DMS153 treated with DMSO at 0.1 percent for 48 hours (cell line): ENCODE measurements around the gene CFAP97.
"Not testable (repeated sequence)": the region's sequence is repeated elsewhere in the genome, so short reads cannot be mapped to it uniquely, and the experiment has no call there.

Experiments
- DNase-seq: peaks from one replicate; lab custom pipeline; 2025; ENCODE audit not compliant: unreplicated experiment; lab: John Stamatoyannopoulos, UW

Gene CFAP97

DNA sequence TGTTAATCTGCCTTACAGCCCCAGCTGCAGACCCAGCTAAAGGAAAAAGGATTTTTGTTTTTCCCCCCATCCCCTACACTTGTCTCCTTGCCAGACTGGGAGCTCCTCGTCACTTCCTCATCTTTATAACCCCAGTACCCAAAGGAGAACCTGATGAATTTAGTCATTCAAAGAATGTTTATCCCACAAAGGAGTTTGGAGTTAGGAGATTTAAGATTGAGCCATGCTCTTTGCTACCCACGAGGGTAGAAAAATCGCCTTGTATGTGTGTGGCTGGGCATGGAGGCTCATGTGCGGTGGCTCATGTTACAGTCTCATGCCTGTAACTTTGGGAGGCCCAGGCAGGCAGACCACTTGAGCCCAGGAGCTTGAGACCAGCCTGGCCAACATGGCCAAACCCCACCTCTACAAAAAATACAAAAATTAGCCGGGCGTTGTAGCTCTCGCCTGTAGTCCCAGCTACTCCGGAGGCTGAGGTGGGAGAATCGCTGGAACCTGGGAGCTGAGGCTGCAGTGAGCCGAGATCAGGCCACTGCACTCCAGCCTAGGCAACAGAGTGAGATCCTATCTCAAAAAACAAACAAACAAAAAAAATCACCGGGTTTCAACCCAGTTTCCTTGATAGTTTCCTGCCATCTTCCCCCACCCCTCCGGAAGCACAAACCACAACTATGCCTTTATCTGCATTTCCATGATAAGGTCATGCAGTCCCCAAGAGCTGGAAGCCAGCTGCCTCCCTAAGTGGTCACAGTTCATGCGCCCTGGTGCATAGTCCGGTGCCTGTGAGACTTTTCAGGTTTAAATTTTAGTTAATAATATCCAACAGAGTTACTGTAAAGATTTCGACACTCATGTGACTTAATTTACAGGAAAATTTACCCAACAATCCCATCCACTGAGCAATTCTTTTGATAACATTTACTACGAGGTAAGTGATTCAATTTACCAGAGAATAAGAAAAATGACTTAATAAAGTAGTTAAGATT, 1.5 kb downstream of the CFAP97 start:
- no peak for DNase-seq

DNA sequence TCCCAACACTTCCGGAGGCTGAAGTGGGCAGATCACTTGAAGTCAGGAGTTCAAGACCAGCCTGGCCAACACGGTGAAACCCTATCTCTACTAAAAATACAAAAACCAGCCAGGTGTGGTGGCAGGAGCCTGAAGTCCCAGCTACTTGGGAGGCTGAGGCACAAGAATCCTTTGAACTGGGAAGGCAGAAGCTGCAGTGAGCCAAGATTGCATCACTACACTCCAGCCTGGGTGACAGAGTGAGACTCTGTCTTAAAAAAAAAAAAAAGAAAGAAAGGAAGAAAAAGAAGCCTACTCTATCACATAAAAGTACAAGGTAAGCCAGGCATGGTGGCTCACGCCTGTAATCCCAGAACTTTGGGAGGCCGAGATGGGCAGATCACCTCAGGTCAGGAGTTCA, 5.6 kb downstream of the CFAP97 start:
- not testable (repeated sequence) for DNase-seq

DNA sequence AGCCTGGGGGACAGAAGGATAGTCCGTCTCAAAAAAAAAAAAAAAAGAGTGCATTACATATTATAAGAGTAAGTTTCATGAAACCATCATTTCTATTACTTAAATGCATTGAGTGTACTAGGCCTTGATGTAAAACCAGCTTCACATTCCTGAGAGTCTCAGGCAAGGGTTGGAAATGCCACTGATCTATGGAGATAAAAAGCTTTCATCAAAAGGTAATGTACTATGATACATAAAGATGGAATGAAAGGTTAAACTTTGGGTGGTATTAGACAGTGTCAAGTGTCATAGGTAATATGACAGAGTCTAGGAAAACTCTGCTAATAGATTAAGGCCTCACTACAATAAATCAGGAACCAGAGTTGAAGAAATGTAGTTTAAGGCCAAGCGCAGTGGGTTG, 7.4 kb downstream of the CFAP97 start:
- no peak for DNase-seq

DNA sequence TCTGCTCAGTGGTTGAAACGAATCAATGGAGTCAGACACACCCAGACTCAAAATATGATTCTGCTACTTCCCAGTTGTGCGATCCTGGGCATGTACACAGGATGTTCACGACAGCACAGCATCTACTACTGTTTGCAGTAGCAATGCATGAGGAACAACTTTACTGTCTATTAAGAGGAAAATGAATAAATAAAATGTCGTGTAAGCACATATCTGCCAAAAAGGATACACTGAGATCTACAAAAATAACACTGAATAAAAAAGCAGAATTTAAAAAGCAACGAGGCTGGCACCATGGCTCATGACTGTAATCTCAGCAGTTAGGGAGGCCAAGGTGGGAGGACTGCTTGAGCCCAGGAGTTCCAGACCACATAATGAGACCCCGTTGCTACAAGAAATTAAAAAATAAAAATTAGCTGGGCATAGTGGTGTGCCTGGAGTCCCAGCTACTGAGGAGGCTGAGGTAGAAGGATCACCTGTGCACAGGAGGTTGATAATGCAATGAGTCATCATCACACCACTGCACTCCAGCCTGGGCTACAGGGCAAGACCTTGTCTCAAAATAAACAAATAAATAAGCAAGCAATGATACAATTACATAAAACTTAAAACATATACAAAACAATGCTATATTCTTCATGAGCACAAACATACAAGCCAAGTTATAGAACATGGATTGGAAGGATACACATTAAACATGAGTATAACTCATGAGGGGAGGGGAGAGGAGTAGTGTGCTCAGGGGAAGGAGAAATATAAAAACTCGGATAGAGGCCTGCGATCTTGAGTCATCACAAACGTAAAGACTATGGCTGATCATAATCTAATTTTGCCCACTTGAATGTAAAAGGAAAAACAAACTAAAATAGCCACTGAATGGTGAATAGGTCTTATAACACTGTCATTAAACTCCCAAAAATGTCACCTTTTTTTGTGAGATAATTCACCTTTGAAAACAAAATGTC, 8.6 kb downstream of the CFAP97 start:
- DNase-seq, result no peak

DNA sequence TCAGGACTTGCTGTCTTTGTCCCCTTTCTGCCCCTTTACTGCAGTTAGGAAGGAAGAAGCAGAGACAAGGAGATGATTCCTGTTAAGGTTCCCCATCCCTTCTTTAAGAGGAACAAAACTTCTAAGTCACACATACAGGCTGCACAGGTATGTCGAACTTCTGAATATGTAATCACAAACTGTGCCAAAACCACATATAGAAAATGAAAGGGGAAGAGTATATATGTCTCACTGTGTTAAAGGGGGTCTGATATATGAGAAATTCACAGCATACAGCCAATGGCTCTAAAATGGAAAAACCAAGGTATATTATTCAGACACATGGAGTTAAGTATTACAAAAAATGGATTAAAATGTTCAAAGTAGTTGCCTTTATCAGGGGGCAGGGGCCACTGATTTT, 11.7 kb downstream of the CFAP97 start:
- DNase-seq, result no peak

DNA sequence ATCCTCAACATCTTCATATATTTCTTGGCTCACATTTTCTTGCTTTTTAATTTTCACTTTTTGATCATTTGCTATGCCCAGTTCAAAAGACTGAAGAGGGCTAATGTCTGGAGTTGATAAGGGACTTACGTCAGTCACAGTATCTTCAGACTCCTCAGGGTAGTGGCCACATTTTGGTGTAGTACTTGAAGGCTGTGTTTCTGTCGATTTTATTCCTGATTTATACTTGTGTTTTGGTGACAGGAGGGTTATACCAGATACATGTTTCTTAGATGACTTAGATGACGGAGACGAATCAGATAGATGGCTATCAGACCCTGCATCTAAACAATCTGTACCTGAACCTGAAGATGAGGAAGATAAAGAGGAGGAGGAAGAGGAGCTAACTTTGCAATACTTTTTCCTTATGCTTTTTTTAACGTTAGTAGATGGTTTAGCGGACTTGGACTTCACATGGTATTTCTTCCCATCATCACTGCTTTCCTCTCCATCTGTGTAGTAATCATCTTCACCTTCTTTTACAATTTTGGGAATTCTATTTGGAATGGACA, 13.4 kb downstream of the CFAP97 start:
- DNase-seq, result no peak

DNA sequence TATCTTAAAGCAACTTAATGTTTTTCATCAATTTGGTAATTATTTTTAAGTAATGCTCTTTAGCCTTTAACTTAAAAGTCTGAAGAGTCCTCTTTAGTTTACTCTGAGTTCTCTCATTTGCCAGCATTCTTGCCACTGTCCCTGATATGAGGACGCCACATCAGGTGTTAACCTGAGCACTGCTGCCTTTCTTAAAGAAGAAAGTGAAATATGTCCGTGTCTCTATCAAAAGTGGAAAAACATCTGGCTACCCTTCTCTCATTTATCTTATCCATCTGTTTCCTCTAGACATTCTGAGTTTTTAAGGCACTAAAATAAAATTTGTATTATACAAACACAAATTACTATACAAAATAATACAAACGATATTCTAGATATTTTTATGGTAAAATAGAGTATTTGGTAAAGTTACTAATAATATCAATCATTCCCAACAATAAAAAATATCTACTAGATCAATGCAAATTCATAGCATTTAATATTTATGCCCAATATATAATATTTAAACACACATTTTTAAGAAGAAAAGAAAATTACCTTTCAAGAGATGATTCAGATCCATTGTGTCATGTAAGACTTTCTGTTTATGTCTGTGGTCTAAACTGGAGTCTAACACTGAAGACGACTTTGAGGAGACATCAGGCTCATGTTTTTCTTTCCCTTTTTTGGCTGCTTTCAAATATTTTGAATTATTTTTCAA, 14.0 kb downstream of the CFAP97 start:
- DNase-seq, result no peak

DNA sequence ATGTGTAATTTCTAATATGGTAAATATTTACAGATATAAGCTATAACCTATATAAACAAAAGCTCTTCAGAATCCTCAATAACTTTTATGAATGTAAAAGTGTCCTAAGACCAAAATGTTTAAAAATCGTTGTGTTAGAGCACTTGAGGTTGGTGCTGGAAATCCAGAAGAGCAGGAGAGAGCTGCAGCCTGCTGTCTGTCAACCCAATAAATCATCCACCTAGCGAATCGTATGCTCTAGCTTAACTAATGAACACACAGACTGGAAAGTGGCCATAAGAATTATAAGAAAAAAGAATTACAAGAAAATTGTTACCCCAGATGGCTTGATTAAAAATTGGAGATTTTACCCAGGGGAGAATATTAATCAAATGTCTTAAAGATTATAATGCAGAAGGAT, 17.0 kb downstream of the CFAP97 start:
- no peak for DNase-seq

DNA sequence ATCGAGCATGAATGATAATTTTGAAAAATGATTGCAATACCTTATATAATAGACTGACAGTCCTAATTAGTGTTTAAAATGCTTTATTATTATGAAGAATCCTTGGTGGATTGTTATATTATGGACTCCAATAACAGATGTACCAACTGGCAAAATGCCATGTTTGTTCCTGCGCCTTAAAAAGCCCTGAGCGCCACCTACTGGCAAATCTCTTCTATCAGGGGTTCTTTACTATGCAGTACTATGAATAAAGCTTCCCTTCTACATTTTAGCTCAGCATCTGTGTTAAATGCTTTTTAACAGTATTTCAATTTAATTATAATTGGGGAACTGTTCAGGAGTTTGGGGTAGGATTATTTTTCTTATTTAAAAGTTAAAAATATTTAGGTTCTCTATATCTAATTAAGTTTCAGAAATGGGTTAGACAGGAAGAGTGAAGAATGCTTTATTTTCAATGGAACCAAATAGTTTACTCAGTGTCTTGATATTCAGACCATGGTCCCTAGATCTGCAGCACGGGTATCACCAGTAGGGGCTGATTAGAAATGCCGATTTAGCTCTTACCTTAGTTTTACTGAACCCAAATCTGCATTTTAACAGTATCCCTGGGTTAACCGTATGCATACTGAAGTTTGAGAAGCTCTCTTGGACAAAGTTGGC, 20.0 kb downstream of the CFAP97 start:
- peak; percentile 96 for DNase-seq

DNA sequence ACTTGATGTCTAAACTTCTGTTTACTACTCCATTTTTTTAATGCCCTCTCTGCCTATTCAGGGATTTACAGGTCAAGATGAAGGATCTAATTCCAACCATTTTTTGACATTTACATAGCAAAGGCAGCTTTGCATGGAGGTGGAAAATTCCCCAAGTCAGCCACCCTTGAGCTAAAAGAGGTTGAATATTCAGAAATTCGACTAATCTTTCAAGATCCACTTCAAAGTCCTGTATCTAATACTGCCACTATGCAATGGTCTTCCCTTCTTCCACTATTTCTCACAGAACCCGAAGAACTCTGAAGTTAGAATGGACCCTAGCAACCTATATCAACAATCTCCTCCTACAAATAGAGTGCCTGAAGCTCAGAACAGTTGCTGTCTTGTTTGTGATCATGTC, 21.6 kb downstream of the CFAP97 start:
- DNase-seq, result no peak

DNA sequence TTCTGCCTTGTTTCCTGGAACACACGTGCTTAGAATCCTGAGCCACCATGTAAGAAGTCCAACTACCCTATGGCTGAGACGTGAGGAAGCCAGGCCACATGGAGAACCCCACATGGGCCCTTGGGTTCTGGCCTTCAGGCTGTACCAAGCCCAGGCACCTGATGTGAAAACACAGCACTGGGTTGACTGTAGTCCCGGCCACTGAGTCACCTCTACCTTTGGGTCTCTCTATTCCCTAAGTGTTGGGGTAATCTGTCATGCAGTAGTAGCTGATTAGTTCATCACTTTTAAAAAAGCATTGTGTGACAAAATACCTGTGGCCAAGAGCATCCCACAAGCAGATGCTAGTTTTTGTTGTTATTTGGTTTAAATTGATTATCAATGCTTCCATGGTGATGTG, 24.3 kb downstream of the CFAP97 start:
- no peak for DNase-seq

DNA sequence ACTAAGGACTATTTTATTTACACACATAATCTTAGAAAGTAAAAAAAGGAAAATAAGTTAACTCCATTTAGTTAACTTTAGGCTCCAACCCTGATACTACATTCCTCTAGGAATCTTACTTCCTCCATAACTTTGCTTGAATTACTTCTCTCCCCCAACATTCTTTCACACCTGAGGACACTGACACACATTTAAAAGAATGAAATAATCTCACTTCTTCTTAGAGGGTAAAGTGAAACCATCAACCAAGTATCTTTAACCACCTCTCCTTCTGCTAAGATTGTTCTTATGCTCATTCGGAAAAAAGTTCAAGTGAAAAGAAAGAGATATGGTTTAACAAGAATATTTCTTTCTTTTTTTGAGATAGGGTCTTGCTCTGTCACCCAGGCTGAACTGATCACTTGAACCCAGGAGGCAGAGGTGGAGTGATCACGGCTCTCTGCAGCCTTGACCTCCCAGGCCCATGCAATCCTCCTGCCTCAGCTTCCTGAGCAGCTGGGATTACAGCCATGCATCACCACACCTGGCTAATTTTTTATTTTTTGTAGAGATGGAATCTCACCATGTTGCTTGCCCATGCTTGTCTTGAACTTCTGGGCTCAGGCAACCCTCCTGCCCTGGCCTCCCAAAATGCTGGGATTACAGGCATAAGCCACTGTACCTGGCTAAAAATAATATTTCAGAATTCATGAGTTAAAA, 32.3 kb downstream of the CFAP97 start:
- no peak for DNase-seq

DNA sequence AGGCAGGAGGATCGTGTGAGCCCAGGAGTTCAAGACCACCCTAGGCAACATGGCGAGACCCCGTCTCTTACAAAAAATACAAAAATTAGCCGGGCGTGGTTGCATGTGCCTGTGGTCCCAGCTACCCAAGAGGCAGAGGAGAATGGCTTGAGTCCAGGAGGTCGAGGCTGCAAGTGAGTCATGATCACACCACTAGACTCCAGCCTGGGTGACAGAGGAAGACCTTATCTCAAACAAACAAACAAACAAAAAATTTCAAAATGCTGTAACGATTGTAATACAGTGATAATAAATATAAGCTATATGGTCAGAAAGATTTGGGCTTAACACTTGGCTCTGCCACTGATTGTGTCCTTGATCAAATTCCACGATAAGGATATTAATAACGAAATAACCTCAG, 36.6 kb downstream of the CFAP97 start:
- DNase-seq, result no peak

DNA sequence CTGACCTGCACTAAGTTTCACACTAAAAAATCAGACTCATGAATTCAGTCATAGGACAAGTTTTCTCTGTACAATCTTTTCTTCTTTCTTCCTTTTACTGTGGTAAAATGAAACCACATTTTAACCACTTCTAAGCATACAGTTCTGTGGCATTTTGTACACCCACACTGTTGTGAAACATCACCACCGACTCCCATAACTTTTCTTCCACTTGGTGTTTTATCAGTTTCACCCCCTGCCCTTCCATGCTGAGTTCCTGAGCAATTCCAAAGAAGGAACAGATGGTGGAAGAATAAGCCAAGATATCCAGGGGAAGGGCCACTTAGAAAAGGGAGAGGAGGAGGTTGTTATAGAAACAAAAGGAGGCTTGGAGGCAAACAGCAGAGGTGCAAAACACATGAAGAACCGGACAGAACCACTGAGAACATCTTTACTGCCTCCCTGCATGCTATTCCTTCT, 38.2 kb downstream of the CFAP97 start:
- no peak for DNase-seq

DNA sequence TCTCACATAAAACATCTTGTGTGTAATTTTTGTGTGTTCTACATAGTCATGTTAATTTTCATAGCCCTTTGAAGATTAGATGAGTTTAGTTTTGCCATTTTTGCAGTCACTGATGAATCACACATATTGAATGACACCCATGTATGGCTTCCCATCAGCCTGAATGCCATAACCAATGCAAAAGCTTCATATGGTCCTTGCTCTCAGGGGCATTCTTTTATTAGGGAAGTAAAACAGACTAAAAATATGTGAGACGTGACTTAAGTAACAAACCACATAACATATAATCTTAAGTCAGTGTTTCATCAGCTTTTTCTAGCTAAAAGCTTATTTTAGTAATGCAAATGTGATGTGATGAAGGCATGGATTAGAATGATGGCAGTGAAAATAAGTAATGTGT, 52.5 kb downstream of the CFAP97 start:
- no peak for DNase-seq

DNA sequence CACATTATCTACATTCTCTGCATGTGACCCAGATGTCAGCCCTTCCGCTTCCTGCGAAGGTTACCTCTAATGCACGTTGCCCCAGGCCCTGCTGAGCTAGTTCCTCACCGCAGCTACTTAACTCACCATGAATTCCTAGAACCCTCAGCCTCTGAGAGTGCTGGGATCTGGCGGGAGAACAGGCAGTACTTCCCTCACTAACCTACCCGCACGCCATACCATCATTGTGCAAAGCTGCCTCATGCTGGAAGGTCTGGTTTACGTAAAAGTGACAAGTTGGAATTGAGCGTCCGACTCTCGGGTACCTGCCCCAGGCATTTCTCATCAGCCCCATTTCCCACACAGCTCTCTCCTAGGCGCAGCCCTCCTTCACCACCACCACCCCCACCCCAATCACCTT, 54.4 kb downstream of the CFAP97 start:
- no peak for DNase-seq

DNA sequence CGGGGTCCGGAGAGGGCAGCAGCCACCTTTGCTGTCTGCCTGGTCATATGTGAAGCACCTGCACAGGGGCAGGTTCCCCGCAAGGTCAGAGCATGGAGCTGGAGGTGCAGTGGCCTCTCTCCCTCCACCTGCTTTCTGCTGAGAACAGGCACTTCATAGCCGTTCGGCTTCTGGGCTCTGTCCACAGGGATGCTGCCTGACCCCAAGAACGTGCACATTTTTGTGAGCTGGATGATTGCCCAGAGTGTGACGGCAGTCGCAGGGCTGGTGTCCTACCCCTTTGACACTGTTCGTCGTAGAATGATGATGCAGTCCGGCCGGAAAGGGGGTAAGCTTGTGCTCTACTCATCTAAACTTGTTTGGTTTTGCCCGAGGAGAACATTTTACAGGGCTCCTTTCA, 58.2 kb downstream of the CFAP97 start:
- no peak for DNase-seq

DNA sequence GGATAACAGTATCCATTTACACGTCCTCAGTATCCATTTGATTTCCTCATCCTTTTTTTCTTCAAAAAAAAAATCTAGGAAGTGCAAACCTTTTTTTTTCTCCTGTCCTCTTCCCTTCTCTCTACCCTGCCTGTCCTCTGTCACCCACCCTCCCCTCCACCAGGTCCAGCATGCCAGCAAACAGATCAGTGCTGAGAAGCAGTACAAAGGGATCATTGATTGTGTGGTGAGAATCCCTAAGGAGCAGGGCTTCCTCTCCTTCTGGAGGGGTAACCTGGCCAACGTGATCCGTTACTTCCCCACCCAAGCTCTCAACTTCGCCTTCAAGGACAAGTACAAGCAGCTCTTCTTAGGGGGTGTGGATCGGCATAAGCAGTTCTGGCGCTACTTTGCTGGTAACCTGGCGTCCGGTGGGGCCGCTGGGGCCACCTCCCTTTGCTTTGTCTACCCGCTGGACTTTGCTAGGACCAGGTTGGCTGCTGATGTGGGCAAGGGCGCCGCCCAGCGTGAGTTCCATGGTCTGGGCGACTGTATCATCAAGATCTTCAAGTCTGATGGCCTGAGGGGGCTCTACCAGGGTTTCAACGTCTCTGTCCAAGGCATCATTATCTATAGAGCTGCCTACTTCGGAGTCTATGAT, 59.1 kb downstream of the CFAP97 start:
- DNase-seq, result no peak

DNA sequence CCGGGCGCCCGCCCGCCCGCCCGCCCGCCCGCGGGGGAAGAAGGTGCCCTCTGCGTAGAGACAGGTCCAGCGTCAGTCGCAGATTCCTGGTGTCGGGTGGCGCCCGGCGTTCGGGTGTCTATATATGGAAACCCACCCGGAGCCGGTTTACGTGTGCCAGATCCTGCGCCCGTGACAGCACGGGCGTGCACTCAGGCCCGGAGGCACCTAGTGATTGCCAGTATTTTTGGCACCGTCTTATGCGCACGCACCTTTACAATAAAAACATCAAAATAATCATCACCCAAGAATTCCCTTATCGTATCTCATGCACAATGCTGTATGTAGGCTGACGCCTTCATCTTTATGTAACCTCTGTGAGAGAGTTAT, 60.2 kb downstream of the CFAP97 start:
- DNase-seq, result no peak
